Measurements from ENCODE around the gene CNMD.

The CNMD gene

DNA sequence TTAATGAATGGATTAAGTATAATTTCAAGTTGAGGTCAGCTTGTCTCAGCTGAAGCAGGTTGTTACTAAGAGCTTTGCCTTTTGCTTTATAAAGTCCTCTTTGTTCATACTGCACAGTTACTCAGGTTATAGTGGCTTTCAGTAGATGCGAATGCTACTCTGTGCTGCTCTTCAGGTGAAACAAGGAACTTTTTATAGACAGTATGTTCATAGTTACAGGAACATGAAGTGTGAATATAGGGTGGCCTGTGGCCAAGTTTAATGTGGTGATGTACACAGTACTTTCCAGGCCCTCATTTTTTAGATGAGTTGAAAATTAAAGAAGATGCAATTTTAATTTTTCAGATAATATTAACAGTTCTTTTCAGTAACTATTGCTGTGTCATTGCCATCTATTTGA is 66.2 kb downstream of the CNMD start:
- no peak for DNase-seq

DNA sequence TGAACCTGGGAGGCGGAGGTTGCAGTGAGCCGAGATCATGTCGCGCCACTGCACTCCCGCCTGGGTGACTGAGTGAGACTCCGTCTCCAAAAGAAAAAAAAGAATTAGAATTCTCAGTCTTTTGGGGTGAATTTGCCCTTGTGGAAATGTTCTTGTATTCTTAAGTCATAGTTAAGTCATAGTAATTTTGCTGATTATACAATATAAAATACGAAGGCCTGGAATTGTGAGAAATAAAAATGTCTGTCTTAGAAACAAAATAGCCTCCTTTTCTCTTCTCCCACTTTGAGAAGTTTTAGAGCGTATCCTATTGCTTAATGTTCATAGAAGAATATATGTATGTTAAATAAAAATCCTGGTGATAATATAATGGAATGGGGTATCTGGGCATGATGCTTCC is 68.9 kb downstream of the CNMD start:
- no peak for DNase-seq

DNA sequence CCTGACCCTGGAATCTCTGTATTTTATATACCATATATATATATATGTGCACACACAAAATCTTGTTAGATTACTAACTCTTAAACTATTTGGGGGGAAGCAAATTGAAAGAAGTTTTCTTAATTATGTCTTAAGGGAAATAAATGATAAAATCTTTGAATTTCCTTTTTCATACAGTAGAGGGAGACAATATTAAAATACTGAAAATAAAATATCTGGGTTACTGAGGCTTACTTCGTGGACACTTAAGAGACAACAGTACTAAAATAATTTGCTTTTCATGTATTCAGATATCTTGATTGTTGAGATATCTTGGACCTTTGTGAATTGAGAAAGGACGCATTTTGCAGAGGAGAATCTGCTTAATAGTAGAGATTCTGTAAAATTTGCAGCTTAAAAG is 69.9 kb downstream of the CNMD start:
- DNase-seq, result no peak

DNA sequence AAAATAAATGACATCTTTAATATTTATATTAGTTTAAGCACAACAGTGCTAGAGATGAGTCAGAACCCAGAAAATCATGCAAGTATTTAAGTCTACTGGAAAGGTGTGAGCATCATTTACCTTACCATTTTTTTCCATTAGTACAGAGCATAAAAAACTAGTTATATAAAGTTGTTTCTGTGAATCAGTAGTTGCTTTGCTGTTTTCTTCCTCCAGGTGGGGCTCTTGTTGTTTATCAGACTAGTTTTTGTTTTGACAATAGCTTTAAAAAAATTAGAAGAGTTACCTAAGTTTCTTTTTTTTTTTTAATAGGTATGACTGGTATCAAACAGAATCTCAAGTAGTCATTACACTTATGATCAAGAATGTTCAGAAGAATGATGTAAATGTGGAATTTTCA is 74.3 kb downstream of the CNMD start:
- no peak for DNase-seq

DNA sequence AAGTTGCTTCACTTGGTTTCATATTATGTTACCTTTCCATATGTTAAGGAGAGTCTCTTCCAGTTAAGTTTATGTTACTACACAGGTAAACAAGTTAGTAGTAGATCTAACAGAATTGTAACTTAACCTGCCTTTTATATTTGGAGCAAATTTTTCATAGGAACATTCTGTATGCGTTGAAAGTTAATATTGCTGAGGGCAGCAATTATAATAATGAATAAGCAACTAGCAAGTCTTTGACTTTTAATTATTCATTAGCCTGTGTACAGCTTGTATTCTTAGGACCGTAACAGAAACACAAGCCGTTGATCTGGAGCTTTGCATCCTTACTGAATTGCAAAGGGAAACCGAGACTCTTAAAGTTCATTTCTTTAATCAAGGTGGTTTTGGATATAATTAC is 75.3 kb downstream of the CNMD start:
- DNase-seq, result no peak

DNA sequence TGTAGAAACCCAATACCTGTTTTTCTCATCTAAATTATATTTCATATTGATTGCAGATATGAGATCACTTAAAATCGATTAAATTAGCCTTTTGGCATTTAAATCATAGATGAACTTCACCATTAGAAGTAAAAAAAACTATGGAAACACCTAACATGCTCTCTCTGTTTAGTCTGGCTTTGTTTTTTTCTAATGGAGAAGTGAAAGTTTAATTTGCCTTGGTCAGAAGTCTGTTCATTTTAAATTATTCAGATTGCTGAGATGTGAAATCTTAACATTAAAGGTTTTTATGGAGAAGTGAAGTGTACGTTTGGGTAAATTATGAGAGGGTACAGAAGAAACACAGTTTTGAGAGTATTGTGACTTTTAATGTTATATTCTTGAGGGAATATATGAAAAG is 80.3 kb downstream of the CNMD start:
- DNase-seq, result no peak

Data from SHP77 treated with DMSO at 0.1 percent for 48 hours (cell line).